HG03159 (cell line): Measurements from ENCODE around the gene CFI.

ENCODE experiments used
- ATAC-seq: cut with Tn5 transposase; IDR thresholded peaks from one replicate; pipeline ENCODE4 v1.9.1; 2021; ENCODE audit warnings: mild to moderate bottlenecking, moderate library complexity; ENCODE audit not compliant: unreplicated experiment

CFI gene

GRCh38 chr4:109801895-109802319 is at the start of gene CFI:
Gene CFI (minus strand): TSS chr4:109801999. CDS start chr4:109801971, 28 bp downstream.
- ATAC-seq, result no peak

- ATAC-seq, result no peak
These were observed 48.8 kb upstream of the CFI start for GRCh38 chr4:109850601-109851000.

GRCh38 chr4:109848501-109848900 is 46.7 kb upstream of the CFI start:
- no peak for ATAC-seq

GRCh38 chr4:109847896-109848442 is 46.2 kb upstream of the CFI start, which contains the start of gene LRIT3:
Gene LRIT3 (plus strand): TSS chr4:109848107. CDS start chr4:109848202, 95 bp downstream.
- ATAC-seq, result no peak

- no peak for ATAC-seq
These were observed 44.7 kb upstream of the CFI start for GRCh38 chr4:109846395-109847098.

GRCh38 chr4:109836985-109837384 is 35.2 kb upstream of the CFI start:
- no peak for ATAC-seq

GRCh38 chr4:109833756-109834155 is 32.0 kb upstream of the CFI start:
- ATAC-seq, result no peak

GRCh38 chr4:109827672-109828071 is 25.9 kb upstream of the CFI start, which contains the start of gene RRH:
Gene RRH (plus strand): TSS chr4:109827972. CDS start chr4:109828028, 56 bp downstream.
- no peak for ATAC-seq

- peak; percentile 56 for ATAC-seq
These were observed 24.9 kb upstream of the CFI start for GRCh38 chr4:109826719-109827118.

- no peak for ATAC-seq
These were observed 19.4 kb upstream of the CFI start for GRCh38 chr4:109821185-109821584.

GRCh38 chr4:109820563-109820962 is 18.8 kb upstream of the CFI start:
- ATAC-seq, result no peak

GRCh38 chr4:109818268-109818667 is 16.5 kb upstream of the CFI start:
- ATAC-seq, result no peak

GRCh38 chr4:109816894-109817293 is 15.1 kb upstream of the CFI start:
- no peak for ATAC-seq

- no peak for ATAC-seq
These were observed 14.3 kb upstream of the CFI start for GRCh38 chr4:109816082-109816442.

GRCh38 chr4:109815151-109816081 is 13.6 kb upstream of the CFI start, which contains the start of gene GAR1:
Gene GAR1 (plus strand): TSS chr4:109815762. CDS start chr4:109816165, 403 bp downstream.
- ATAC-seq, result peak; percentile 98

- no peak for ATAC-seq
These were observed 9.9 kb upstream of the CFI start for GRCh38 chr4:109811707-109812106.

- no peak for ATAC-seq
These were observed 9.0 kb upstream of the CFI start for GRCh38 chr4:109810552-109811387.

GRCh38 chr4:109809655-109810054 is 7.9 kb upstream of the CFI start:
- no peak for ATAC-seq

GRCh38 chr4:109803924-109804571 is 2.2 kb upstream of the CFI start:
- peak; percentile 77 for ATAC-seq
